Measurements from ENCODE around the gene PTPN11. TPM values are rescaled to one million over a fixed set of nuclear protein-coding genes. Genes with fewer than 3 reads are reported as not detected.

PTPN11 gene
- total and polyA plus RNA-seq, 2 of the 13 experiments (the other 11 are each of a cell fraction or from before 2014, with no cell fraction given): 30.0 to 63.5 TPM

DNA sequence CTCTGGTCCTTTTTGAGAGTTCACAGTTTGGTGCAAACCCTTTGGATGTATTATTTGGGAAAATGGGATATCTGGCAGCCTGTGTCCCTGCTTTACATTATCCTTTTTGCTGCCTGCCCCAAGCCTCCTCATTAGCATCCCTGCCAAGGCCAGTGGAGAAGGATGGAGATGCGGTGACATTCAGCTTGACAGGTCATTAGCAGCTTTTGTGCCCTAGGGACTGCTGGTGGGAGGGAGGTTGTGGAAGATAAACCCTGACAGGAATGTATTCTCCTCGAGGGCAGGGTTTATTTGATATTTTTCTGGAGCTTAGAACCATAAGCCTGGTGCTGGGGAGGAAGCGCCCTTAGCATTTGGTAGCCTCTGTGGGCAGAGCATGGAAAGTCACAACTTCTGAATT lies 49.3 kb downstream of the PTPN11 start:
- in situ Hi-C loops (cut with HindIII; ENCODE audit: extremely low pct_ligation_motif_present, low pct_unique_long_range_greater_than_20kb) (no loop called here), intact Hi-C loops (cut with micrococcal nuclease; ENCODE audit: unreplicated experiment) (no loop called here)
- Histone ChIP-seq H3K79me2 (ENCODE audit: insufficient read depth, low read length) (no peaks in the 10 kb centered on the region), H3K9ac (ENCODE audit: insufficient read depth, low read depth, low read length) (no peak overlapping the region), H3K9me3 (ENCODE audit: low read length) (no peaks in the 10 kb centered on the region), H3K4me1 (ENCODE audit: insufficient read depth, low read length) (peaks cover 30% of the 10 kb centered on the region), H4K20me1 (ENCODE audit: insufficient read depth, low read length) (peaks cover 5% of the 10 kb centered on the region; the same call in 1 of the 2 replicates), H2AFZ (ENCODE audit: low read length) (no peak overlapping the region), H3K27ac (ENCODE audit: extremely low read length, insufficient read depth, low read length) (no peak overlapping the region), H3K36me3 (replicated peaks in 1 of 2; ENCODE audit: control insufficient read depth in 1 of 2, insufficient read depth in 2 of 2, low read length in 2 of 2) (peaks cover 2 to 26% of the 10 kb centered on the region in 2 experiments), H3K4me3 (replicated peaks in 1 of 3; ENCODE audit: insufficient read depth in 1 of 3, low read depth in 2 of 3, low read length in 3 of 3) (no peak overlapping the region), H3K27me3 (ENCODE audit: control insufficient read depth in 1 of 2, insufficient read depth in 2 of 2, low read length in 2 of 2) (no peaks in the 10 kb centered on the region), H3K4me2 (ENCODE audit: low read depth, low read length) (no peak overlapping the region)
- CTCF ChIA-PET (ENCODE audit: low intra/inter-chr PET ratio, low total read pairs): no interaction called here
- FAIRE-seq (no peak), ATAC-seq (no peak), DNase-seq (ENCODE audit: low spot score) (no peak)
- BruUV-seq (replicated peaks): no TSS peak
- TF ChIP-seq, protein P1, sequence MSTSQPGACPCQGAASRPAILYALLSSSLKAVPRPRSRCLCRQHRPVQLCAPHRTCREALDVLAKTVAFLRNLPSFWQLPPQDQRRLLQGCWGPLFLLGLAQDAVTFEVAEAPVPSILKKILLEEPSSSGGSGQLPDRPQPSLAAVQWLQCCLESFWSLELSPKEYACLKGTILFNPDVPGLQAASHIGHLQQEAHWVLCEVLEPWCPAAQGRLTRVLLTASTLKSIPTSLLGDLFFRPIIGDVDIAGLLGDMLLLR (CRISPR knock-in tag; IDR thresholded peaks at IDR 0.05): no peak
- TF ChIP-seq GATAD2A (CRISPR knock-in tag; IDR thresholded peaks at IDR 0.05) (no peak), NAIF1 (CRISPR knock-in tag; IDR thresholded peaks at IDR 0.05; ENCODE audit: borderline replicate concordance) (no peak), ZNF3 (CRISPR knock-in tag; IDR thresholded peaks at IDR 0.05) (no peak), BHLHE40 (IDR thresholded peaks at IDR 0.05; ENCODE audit: low read length) (no peak), ETV5 (CRISPR knock-in tag; IDR thresholded peaks at IDR 0.05; ENCODE audit: borderline replicate concordance) (no peak), GTF3A (CRISPR knock-in tag; conservative IDR thresholded peaks at IDR 0.05) (no peak), PHF21A (CRISPR knock-in tag; IDR thresholded peaks at IDR 0.05) (no peak), NRL (CRISPR knock-in tag; IDR thresholded peaks at IDR 0.05; ENCODE audit: borderline replicate concordance) (no peak)
- POLR2A ChIA-PET: no interaction called here
- 100% methylated on average over 3 of the region's 3 CpGs for whole genome bisulfite sequencing (ENCODE audit: low lambda C conversion rate)

DNA sequence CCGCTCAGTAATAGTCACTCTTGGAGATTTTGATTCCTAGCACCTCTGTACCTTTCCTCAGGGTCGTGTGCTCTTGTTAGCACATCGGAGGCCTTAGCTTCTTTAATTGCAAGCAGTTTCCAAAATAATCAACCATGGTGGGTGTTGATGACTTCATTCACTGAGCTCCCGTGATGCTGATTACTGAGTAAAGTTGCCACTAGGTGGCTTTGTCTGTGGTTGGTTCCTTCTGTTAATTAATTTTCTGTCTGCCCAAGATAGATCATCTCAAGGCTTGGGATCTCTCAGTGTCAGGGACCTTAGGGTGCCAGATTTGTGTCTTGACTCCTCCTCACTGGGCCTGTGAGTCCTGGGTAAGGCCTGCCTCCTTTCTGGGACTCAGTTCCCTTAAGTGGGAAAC lies 54.3 kb downstream of the PTPN11 start:
- H3K9ac ChIP-seq (ENCODE audit: insufficient read depth, low read depth, low read length): no peak overlapping the region
- H3K27ac ChIP-seq (ENCODE audit: extremely low read length, insufficient read depth, low read length): no peak overlapping the region
- H3K79me2 ChIP-seq (ENCODE audit: insufficient read depth, low read length): no peaks in the 10 kb centered on the region
- H3K27me3 ChIP-seq (ENCODE audit: control insufficient read depth in 1 of 2, insufficient read depth in 2 of 2, low read length in 2 of 2): no peaks in the 10 kb centered on the region
- ChIA-PET POLR2A (no interaction called here), CTCF (ENCODE audit: low intra/inter-chr PET ratio, low total read pairs) (no interaction called here)
- WGBS (ENCODE audit: low lambda C conversion rate): 97% methylated on average over 4 of the region's 4 CpGs
- no peak overlapping the region for H2AFZ ChIP-seq (ENCODE audit: low read length)
- no peak; the same call in 2 of the 3 replicates for ATAC-seq
- DNase-seq (ENCODE audit: low spot score): no peak
- H3K9me3 ChIP-seq (ENCODE audit: low read length): no peaks in the 10 kb centered on the region
- no peaks in the 10 kb centered on the region for H4K20me1 ChIP-seq (ENCODE audit: insufficient read depth, low read length)
- no peak overlapping the region for H3K4me2 ChIP-seq (ENCODE audit: low read depth, low read length)
- BruUV-seq (replicated peaks): no TSS peak
- TF ChIP-seq, protein P2, sequence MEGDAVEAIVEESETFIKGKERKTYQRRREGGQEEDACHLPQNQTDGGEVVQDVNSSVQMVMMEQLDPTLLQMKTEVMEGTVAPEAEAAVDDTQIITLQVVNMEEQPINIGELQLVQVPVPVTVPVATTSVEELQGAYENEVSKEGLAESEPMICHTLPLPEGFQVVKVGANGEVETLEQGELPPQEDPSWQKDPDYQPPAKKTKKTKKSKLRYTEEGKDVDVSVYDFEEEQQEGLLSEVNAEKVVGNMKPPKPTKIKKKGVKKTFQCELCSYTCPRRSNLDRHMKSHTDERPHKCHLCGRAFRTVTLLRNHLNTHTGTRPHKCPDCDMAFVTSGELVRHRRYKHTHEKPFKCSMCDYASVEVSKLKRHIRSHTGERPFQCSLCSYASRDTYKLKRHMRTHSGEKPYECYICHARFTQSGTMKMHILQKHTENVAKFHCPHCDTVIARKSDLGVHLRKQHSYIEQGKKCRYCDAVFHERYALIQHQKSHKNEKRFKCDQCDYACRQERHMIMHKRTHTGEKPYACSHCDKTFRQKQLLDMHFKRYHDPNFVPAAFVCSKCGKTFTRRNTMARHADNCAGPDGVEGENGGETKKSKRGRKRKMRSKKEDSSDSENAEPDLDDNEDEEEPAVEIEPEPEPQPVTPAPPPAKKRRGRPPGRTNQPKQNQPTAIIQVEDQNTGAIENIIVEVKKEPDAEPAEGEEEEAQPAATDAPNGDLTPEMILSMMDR (CRISPR knock-in tag; IDR thresholded peaks at IDR 0.05): peak; percentile 12; the same call in 1 of the 2 replicates
- TF ChIP-seq ADNP (CRISPR knock-in tag; IDR thresholded peaks at IDR 0.05) (no peak), STAG1 (CRISPR knock-in tag; IDR thresholded peaks at IDR 0.05) (peak; percentile 6; the same call in 1 of the 2 replicates)
- no peak overlapping the region for H3K4me3 ChIP-seq (replicated peaks in 1 of 3; ENCODE audit: insufficient read depth in 1 of 3, low read depth in 2 of 3, low read length in 3 of 3)
- H3K36me3 ChIP-seq (replicated peaks in 1 of 2; ENCODE audit: control insufficient read depth in 1 of 2, insufficient read depth in 2 of 2, low read length in 2 of 2): peaks cover 9 to 65% of the 10 kb centered on the region in 2 experiments
- FAIRE-seq: no peak
- intact Hi-C loops (cut with micrococcal nuclease; ENCODE audit: unreplicated experiment): no loop called here
- in situ Hi-C loops (cut with HindIII; ENCODE audit: extremely low pct_ligation_motif_present, low pct_unique_long_range_greater_than_20kb): no loop called here
- 0 out of 2 replicates have a peak, but pooled peaks cover 8% of the 10 kb centered on the region for H3K4me1 ChIP-seq (ENCODE audit: insufficient read depth, low read length)
